HCT116 (cell line): ENCODE results near the gene TRPM4. TPM values are rescaled to one million over a fixed set of nuclear protein-coding genes. Genes with fewer than 3 reads are reported as not detected.
A peak's percentile ranks its signal among the peaks of the same experiment; 100 is the strongest.

ENCODE experiments used
- ATAC-seq: fragments of 200-7000 bp; cut with Tn5 transposase; 2 replicates; pipeline ENCODE4 v1.9.1; 2020; ENCODE audit warnings: mild to moderate bottlenecking, moderate library complexity
- BruUV-seq: library from RNA; stranded (reverse); fragments of 400-500 nt; replicated peaks from 2 replicates; lab custom pipeline; 2021; lab: Mats Ljungman, UMichigan
- CTCF ChIA-PET: fragments of 300-600 bp; sonication (Branson Sonifier 250); formaldehyde crosslinking; loops from one replicate; lab custom pipeline; 2021; ENCODE audit warnings: antibody characterized with exemption; lab: Charles Lee
- POLR2A ChIA-PET: fragments of 300-600, 350-600 bp; sonication (Branson Sonifier 250); formaldehyde crosslinking; loops from one replicate; lab custom pipeline; 2021; ENCODE audit warnings: antibody characterized with exemption; lab: Charles Lee
- RAD21 ChIA-PET, 2 experiments: fragments of 300-600 bp; sonication (Branson Sonifier 250); formaldehyde crosslinking; loops; one replicate each; lab custom pipeline; 2023; ENCODE audit warnings: low total read pairs in 2 of 2; ENCODE audit not compliant: uncharacterized antibody in 2 of 2, unreplicated experiment in 2 of 2, low non-redundant PET in 1 of 2; lab: Charles Lee
- DNase-seq: peaks from one replicate; pipeline ENCODE4 v3.0.0-alpha.2; 2010; ENCODE audit warnings: low read depth, low spot score
- H2AFZ ChIP-seq: fragments of 200-600 bp; shearing (Covaris generic), sonication (generic); 2 replicates; pipeline ENCODE4 v1.6.1; 2017; ENCODE audit warnings: low read depth, mixed run types, mixed read lengths, antibody characterized with exemption, low read length; ENCODE audit not compliant: poor library complexity, severe bottlenecking
- H3K27ac ChIP-seq: 2 replicates; pipeline ENCODE4 v1.5.1; 2012; ENCODE audit warnings: low read depth, low read length
- H3K27me3 ChIP-seq: fragments of 200-600 bp; sonication (generic); 2 replicates; pipeline ENCODE4 v1.6.1; 2016; ENCODE audit warnings: mixed run types, low read length, mixed read lengths; ENCODE audit not compliant: insufficient read depth
- H3K36me3 ChIP-seq, 2 experiments: fragments of 200-500 bp in 1 of 2; fragments of 200-600 bp in 1 of 2; sonication (Bioruptor generic) in 1 of 2; sonication (generic) in 1 of 2; 2 replicates each; pipeline versions ENCODE4 v1.5.1 to v1.6.1; 2014 to 2016; ENCODE audit warnings: low read length in 2 of 2, inconsistent platforms in 1 of 2, mixed read lengths in 1 of 2, mixed run types in 1 of 2; ENCODE audit not compliant: insufficient read depth in 2 of 2, control insufficient read depth in 1 of 2
- H3K4me1 ChIP-seq, 2 experiments: fragments of 200-600 bp in 1 of 2; sonication (generic) in 1 of 2; 2 replicates each; pipeline versions ENCODE4 v1.5.1 to v1.6.1; 2012 to 2017; ENCODE audit warnings: low read length in 2 of 2, inconsistent platforms in 1 of 2, mild to moderate bottlenecking in 1 of 2, mixed read lengths in 1 of 2, mixed run types in 1 of 2, moderate library complexity in 1 of 2; ENCODE audit not compliant: insufficient read depth in 2 of 2, control insufficient read depth in 1 of 2
- H3K4me2 ChIP-seq: fragments of 200-600 bp; sonication (generic); 2 replicates; pipeline ENCODE4 v1.6.1; 2017; ENCODE audit warnings: mixed run types, low read length, mixed read lengths
- H3K4me3 ChIP-seq, 2 experiments: fragments of 200-600 bp in 1 of 2; sonication (generic) in 1 of 2; replicated peaks in 1 of 2; 2 replicates each; pipeline ENCODE4 v1.5.1; 2011 to 2016; ENCODE audit warnings: low read length in 2 of 2, control low read depth in 1 of 2, low read depth in 1 of 2, mild to moderate bottlenecking in 1 of 2, mixed read lengths in 1 of 2, mixed run types in 1 of 2
- H3K79me2 ChIP-seq: fragments of 200-600 bp; sonication (generic); 2 replicates; pipeline ENCODE4 v1.6.1; 2017; ENCODE audit warnings: mild to moderate bottlenecking, mixed run types, low read length, moderate library complexity, mixed read lengths; ENCODE audit not compliant: insufficient read depth
- H3K9ac ChIP-seq: fragments of 200-600 bp; sonication (generic); 2 replicates; pipeline ENCODE4 v1.6.1; 2016; ENCODE audit warnings: low read length, mixed read lengths
- H3K9me2 ChIP-seq: fragments of 200-600 bp; sonication (generic), shearing (Covaris generic); 2 replicates; pipeline ENCODE4 v1.6.1; 2017; ENCODE audit warnings: mixed run types, mild to moderate bottlenecking, moderate library complexity; ENCODE audit not compliant: insufficient read depth
- H3K9me3 ChIP-seq, 2 experiments: fragments of 200-500 bp in 1 of 2; fragments of 200-600 bp in 1 of 2; sonication (Bioruptor generic) in 1 of 2; sonication (generic) in 1 of 2; 2 replicates each; pipeline ENCODE4 v1.6.1; 2014 to 2017; ENCODE audit warnings: low read length in 2 of 2, mixed read lengths in 2 of 2, inconsistent platforms in 1 of 2, low read depth in 1 of 2, mild to moderate bottlenecking in 1 of 2, mixed run types in 1 of 2, moderate library complexity in 1 of 2; ENCODE audit not compliant: control insufficient read depth in 1 of 2, insufficient read depth in 1 of 2
- H4K20me1 ChIP-seq: fragments of 200-600 bp; sonication (generic), shearing (Covaris generic); 2 replicates; pipeline ENCODE4 v1.6.1; 2017; ENCODE audit warnings: mixed run types, mild to moderate bottlenecking, moderate library complexity; ENCODE audit not compliant: insufficient read depth
- CBX3 ChIP-seq: IDR thresholded peaks from 2 replicates; pipeline ENCODE4 v1.6.1; 2012; ENCODE audit warnings: low read depth
- CEBPB ChIP-seq: IDR thresholded peaks from 2 replicates; pipeline ENCODE4 v1.6.1; 2012; ENCODE audit warnings: low read depth
- EZH2phosphoT487 ChIP-seq: fragments of 200-600 bp; IDR thresholded peaks from 2 replicates; pipeline ENCODE4 v1.6.1; 2018; ENCODE audit warnings: antibody characterized with exemption, borderline replicate concordance
- POLR2A ChIP-seq: IDR thresholded peaks from 2 replicates; pipeline ENCODE4 v1.7.0; 2011; ENCODE audit warnings: borderline replicate concordance; ENCODE audit not compliant: insufficient read depth, insufficient read length; ENCODE audit errors: extremely low read depth
- POLR2AphosphoS5 ChIP-seq: IDR thresholded peaks from 2 replicates; pipeline ENCODE4 v1.6.1; 2011; ENCODE audit warnings: mild to moderate bottlenecking, low read depth, low read length, moderate library complexity
- RAD21 ChIP-seq: IDR thresholded peaks from 2 replicates; pipeline ENCODE4 v1.6.1; 2012; ENCODE audit warnings: low read depth, mild to moderate bottlenecking
- SRF ChIP-seq: IDR thresholded peaks from 2 replicates; pipeline ENCODE4 v1.6.1; 2012; ENCODE audit warnings: low read depth
- YY1 ChIP-seq: IDR thresholded peaks from 2 replicates; pipeline ENCODE4 v1.6.1; 2011; ENCODE audit warnings: low read length, low read depth, moderate library complexity, mild to moderate bottlenecking; ENCODE audit not compliant: insufficient replicate concordance; ENCODE audit errors: extremely low read depth
- ZNF274 ChIP-seq: fragments of 200-500 bp; sonication (Bioruptor generic); IDR thresholded peaks from 2 replicates; pipeline ENCODE4 v1.6.1; 2014; ENCODE audit warnings: mild to moderate bottlenecking, low read depth, low read length, inconsistent platforms
- intact Hi-C: fragments of 100-400 bp; cut with micrococcal nuclease; formaldehyde crosslinking; loops from 2 replicates; pipeline ENCODE4 v1.10.0; 2022
- total RNA-seq: library from RNA; stranded (reverse); gene quantifications from one replicate; pipeline ENCODE4 v1.2.1, GENCODE V29; 2021; ENCODE audit not compliant: unreplicated experiment
- TF ChIP-seq, protein P1 (sequence below): IDR thresholded peaks from 2 replicates; pipeline ENCODE4 v1.6.1; 2012
- TF ChIP-seq, protein P2 (sequence below), 3 experiments: fragments of 200-600 bp in 1 of 3; sonication (generic) in 1 of 3; IDR thresholded peaks in 2 of 3; conservative IDR thresholded peaks in 1 of 3; 2 replicates each; pipeline ENCODE4 v1.5.1; 2012 to 2017; ENCODE audit warnings: low read depth in 2 of 3, low read length in 2 of 3, antibody characterized with exemption in 1 of 3, borderline replicate concordance in 1 of 3, control low read depth in 1 of 3, mild to moderate bottlenecking in 1 of 3, mixed read lengths in 1 of 3, mixed run types in 1 of 3, moderate library complexity in 1 of 3; ENCODE audit not compliant: insufficient read depth in 1 of 3
- TF ChIP-seq, protein P3 (sequence below): IDR thresholded peaks from 2 replicates; pipeline ENCODE4 v1.6.1; 2012
- TF ChIP-seq, protein P4 (sequence below): IDR thresholded peaks from 2 replicates; pipeline ENCODE4 v1.6.1; 2011; ENCODE audit warnings: mild to moderate bottlenecking, low read length, moderate library complexity; ENCODE audit not compliant: insufficient replicate concordance; ENCODE audit errors: extremely low read depth

Gene TRPM4
- total RNA-seq, 1 experiment from 2014 or later = 44.2 TPM

DNA sequence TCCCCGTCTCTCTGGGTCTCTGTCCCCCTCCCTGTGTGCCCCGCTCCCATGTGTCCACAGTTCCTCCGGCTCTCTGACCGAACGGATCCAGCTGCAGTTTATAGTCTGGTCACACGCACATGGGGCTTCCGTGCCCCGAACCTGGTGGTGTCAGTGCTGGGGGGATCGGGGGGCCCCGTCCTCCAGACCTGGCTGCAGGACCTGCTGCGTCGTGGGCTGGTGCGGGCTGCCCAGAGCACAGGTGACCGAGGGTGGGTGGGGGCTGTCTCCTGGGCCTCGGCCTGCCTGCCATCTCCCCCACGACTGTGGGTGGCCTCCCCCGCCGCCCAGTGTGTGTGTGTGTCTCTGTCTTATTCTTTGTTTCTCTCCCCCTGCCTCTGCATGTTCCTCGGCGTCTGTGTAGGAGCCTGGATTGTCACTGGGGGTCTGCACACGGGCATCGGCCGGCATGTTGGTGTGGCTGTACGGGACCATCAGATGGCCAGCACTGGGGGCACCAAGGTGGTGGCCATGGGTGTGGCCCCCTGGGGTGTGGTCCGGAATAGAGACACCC is 10.3 kb downstream of the TRPM4 start:
- no peak overlapping the region for H3K27ac ChIP-seq
- no peak overlapping the region for H3K4me3 ChIP-seq
- BruUV-seq = TSS peak; percentile 23
- CTCF ChIA-PET = no interaction called here
- no peaks in the 10 kb centered on the region for H4K20me1 ChIP-seq
- no peak for ATAC-seq
- no peak for DNase-seq
- no peaks in the 10 kb centered on the region for H3K79me2 ChIP-seq
- H3K4me1 ChIP-seq = no peaks in the 10 kb centered on the region; a peak in 1 of 4 replicates
- TF ChIP-seq ZNF274 (no peak), RAD21 (no peak), CEBPB (no peak), CBX3 (no peak), YY1 (no peak), POLR2AphosphoS5 (no peak), EZH2phosphoT487 (no peak), POLR2A (no peak), SRF (no peak)
- TF ChIP-seq, protein P1, sequence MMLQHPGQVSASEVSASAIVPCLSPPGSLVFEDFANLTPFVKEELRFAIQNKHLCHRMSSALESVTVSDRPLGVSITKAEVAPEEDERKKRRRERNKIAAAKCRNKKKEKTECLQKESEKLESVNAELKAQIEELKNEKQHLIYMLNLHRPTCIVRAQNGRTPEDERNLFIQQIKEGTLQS = no peak
- TF ChIP-seq, protein P2, sequence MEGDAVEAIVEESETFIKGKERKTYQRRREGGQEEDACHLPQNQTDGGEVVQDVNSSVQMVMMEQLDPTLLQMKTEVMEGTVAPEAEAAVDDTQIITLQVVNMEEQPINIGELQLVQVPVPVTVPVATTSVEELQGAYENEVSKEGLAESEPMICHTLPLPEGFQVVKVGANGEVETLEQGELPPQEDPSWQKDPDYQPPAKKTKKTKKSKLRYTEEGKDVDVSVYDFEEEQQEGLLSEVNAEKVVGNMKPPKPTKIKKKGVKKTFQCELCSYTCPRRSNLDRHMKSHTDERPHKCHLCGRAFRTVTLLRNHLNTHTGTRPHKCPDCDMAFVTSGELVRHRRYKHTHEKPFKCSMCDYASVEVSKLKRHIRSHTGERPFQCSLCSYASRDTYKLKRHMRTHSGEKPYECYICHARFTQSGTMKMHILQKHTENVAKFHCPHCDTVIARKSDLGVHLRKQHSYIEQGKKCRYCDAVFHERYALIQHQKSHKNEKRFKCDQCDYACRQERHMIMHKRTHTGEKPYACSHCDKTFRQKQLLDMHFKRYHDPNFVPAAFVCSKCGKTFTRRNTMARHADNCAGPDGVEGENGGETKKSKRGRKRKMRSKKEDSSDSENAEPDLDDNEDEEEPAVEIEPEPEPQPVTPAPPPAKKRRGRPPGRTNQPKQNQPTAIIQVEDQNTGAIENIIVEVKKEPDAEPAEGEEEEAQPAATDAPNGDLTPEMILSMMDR (IDR thresholded peaks at IDR 0.05 in 2 of 3, conservative IDR thresholded peaks at IDR 0.05 in 1 of 3; ENCODE audit: borderline replicate concordance in 1 of 3, insufficient read depth in 1 of 3, low read depth in 2 of 3, low read length in 2 of 3) = no peak
- TF ChIP-seq, protein P3, sequence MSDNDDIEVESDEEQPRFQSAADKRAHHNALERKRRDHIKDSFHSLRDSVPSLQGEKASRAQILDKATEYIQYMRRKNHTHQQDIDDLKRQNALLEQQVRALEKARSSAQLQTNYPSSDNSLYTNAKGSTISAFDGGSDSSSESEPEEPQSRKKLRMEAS = no peak
- TF ChIP-seq, protein P4, sequence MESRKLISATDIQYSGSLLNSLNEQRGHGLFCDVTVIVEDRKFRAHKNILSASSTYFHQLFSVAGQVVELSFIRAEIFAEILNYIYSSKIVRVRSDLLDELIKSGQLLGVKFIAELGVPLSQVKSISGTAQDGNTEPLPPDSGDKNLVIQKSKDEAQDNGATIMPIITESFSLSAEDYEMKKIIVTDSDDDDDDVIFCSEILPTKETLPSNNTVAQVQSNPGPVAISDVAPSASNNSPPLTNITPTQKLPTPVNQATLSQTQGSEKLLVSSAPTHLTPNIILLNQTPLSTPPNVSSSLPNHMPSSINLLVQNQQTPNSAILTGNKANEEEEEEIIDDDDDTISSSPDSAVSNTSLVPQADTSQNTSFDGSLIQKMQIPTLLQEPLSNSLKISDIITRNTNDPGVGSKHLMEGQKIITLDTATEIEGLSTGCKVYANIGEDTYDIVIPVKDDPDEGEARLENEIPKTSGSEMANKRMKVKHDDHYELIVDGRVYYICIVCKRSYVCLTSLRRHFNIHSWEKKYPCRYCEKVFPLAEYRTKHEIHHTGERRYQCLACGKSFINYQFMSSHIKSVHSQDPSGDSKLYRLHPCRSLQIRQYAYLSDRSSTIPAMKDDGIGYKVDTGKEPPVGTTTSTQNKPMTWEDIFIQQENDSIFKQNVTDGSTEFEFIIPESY = no peak
- RAD21 ChIA-PET = no interaction called here
- no peaks in the 10 kb centered on the region for H3K9me3 ChIP-seq
- no peak overlapping the region for H3K4me2 ChIP-seq
- H3K9ac ChIP-seq = no peak overlapping the region
- no peaks in the 10 kb centered on the region for H3K9me2 ChIP-seq
- no peak overlapping the region for H2AFZ ChIP-seq
- H3K36me3 ChIP-seq = peaks cover 4 to 9% of the 10 kb centered on the region in 2 experiments; a peak in 3 of 4 replicates
- no peaks in the 10 kb centered on the region for H3K27me3 ChIP-seq
- intact Hi-C loops = no loop called here
- POLR2A ChIA-PET = no interaction called here
